SK-N-SH treated with all-trans-retinoic acid at 6 μM for 48 hours (cell line): ENCODE measurements around the gene GRK6.

Experiments used
- ATAC-seq: fragments of 200-7000 bp; cut with Tn5 transposase; 3 replicates; pipeline ENCODE4 v1.9.1; 2020; ENCODE audit warnings: mild to moderate bottlenecking, moderate library complexity
- ARNTL ChIP-seq: fragments of 450-650 bp; formaldehyde crosslinking; IDR thresholded peaks from 2 replicates; pipeline ENCODE4 v1.5.0; 2020; ENCODE audit warnings: low read depth, mild to moderate bottlenecking, moderate library complexity, borderline replicate concordance
- BACH2 ChIP-seq: fragments of 250-450 bp; sonication (Bioruptor Pico); IDR thresholded peaks from 2 replicates; pipeline ENCODE4 v1.9.0; 2021; ENCODE audit warnings: mild to moderate bottlenecking, borderline replicate concordance
- CREB5 ChIP-seq: fragments of 250-450 bp; sonication (Bioruptor Pico); IDR thresholded peaks from 2 replicates; pipeline ENCODE4 v1.5.1; 2020; ENCODE audit warnings: low read depth, mild to moderate bottlenecking, moderate library complexity
- GLIS3 ChIP-seq: fragments of 250-450 bp; sonication (Bioruptor Pico); IDR thresholded peaks from 2 replicates; pipeline ENCODE4 v1.5.0; 2020; ENCODE audit warnings: mild to moderate bottlenecking, moderate library complexity
- ISL1 ChIP-seq: fragments of 250-450 bp; sonication (Bioruptor Pico); IDR thresholded peaks from 2 replicates; pipeline ENCODE4 v2.1.2; 2022; ENCODE audit warnings: mild to moderate bottlenecking, moderate library complexity
- OSR1 ChIP-seq: fragments of 250-450 bp; sonication (Bioruptor Pico); IDR thresholded peaks from 2 replicates; pipeline ENCODE4 v1.8.0; 2022; ENCODE audit warnings: moderate library complexity, mild to moderate bottlenecking, inconsistent platforms
- PATZ1 ChIP-seq: fragments of 250-450 bp; sonication (Bioruptor Pico); IDR thresholded peaks from 2 replicates; pipeline ENCODE4 v1.8.0; 2020; ENCODE audit warnings: mild to moderate bottlenecking, moderate library complexity, borderline replicate concordance
- RARB ChIP-seq: fragments of 250-450 bp; sonication (Bioruptor Pico); IDR thresholded peaks from 2 replicates; pipeline ENCODE4 v1.8.0; 2021; ENCODE audit warnings: mild to moderate bottlenecking, moderate library complexity
- TCF4 ChIP-seq: fragments of 250-450 bp; sonication (Bioruptor Pico); IDR thresholded peaks from 2 replicates; pipeline ENCODE4 v1.8.0; 2021; ENCODE audit warnings: mild to moderate bottlenecking, moderate library complexity, borderline replicate concordance
- TOX ChIP-seq: fragments of 250-450 bp; sonication (Bioruptor Pico); IDR thresholded peaks from 2 replicates; pipeline ENCODE4 v1.8.0; 2021; ENCODE audit warnings: mild to moderate bottlenecking, moderate library complexity, borderline replicate concordance
- TSHZ2 ChIP-seq: fragments of 250-450 bp; sonication (Bioruptor Pico); IDR thresholded peaks from 2 replicates; pipeline ENCODE4 v1.5.0; 2020; ENCODE audit warnings: mild to moderate bottlenecking, moderate library complexity
- ZC3H10 ChIP-seq: fragments of 250-450 bp; sonication (Bioruptor Pico); IDR thresholded peaks from 2 replicates; pipeline ENCODE4 v1.5.1; 2021; ENCODE audit warnings: mild to moderate bottlenecking, moderate library complexity
- ZFP30 ChIP-seq: fragments of 450-650 bp; formaldehyde crosslinking; IDR thresholded peaks from 2 replicates; pipeline ENCODE4 v1.5.0; 2022; ENCODE audit warnings: mild to moderate bottlenecking, moderate library complexity
- ZNF565 ChIP-seq: fragments of 450-650 bp; formaldehyde crosslinking; conservative IDR thresholded peaks from 2 replicates; pipeline ENCODE4 v1.5.0; 2020; ENCODE audit warnings: low read depth, mild to moderate bottlenecking, moderate library complexity
- ZNF8 ChIP-seq: fragments of 450-650 bp; formaldehyde crosslinking; IDR thresholded peaks from 2 replicates; pipeline ENCODE4 v1.5.0; 2020; ENCODE audit warnings: mild to moderate bottlenecking, moderate library complexity
- TF ChIP-seq, protein P1 (sequence below): fragments of 250-450 bp; sonication (Bioruptor Pico); IDR thresholded peaks from 2 replicates; pipeline ENCODE4 v1.8.0; 2021; ENCODE audit warnings: low read depth, mild to moderate bottlenecking, moderate library complexity, borderline replicate concordance
- TF ChIP-seq, protein P2 (sequence below): fragments of 250-450 bp; sonication (Bioruptor Pico); IDR thresholded peaks from 2 replicates; pipeline ENCODE4 v1.5.1; 2021; ENCODE audit warnings: mild to moderate bottlenecking, moderate library complexity

The GRK6 gene

GRCh38 chr5:177403792-177404640, 22.5 kb upstream of the GRK6 start:
- TF ChIP-seq, protein P1, sequence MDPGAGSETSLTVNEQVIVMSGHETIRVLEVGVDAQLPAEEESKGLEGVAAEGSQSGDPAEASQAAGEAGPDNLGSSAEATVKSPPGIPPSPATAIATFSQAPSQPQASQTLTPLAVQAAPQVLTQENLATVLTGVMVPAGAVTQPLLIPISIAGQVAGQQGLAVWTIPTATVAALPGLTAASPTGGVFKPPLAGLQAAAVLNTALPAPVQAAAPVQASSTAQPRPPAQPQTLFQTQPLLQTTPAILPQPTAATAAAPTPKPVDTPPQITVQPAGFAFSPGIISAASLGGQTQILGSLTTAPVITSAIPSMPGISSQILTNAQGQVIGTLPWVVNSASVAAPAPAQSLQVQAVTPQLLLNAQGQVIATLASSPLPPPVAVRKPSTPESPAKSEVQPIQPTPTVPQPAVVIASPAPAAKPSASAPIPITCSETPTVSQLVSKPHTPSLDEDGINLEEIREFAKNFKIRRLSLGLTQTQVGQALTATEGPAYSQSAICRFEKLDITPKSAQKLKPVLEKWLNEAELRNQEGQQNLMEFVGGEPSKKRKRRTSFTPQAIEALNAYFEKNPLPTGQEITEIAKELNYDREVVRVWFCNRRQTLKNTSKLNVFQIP = no peak
- TF ChIP-seq, protein P2, sequence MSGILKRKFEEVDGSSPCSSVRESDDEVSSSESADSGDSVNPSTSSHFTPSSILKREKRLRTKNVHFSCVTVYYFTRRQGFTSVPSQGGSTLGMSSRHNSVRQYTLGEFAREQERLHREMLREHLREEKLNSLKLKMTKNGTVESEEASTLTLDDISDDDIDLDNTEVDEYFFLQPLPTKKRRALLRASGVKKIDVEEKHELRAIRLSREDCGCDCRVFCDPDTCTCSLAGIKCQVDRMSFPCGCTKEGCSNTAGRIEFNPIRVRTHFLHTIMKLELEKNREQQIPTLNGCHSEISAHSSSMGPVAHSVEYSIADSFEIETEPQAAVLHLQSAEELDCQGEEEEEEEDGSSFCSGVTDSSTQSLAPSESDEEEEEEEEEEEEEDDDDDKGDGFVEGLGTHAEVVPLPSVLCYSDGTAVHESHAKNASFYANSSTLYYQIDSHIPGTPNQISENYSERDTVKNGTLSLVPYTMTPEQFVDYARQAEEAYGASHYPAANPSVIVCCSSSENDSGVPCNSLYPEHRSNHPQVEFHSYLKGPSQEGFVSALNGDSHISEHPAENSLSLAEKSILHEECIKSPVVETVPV (CRISPR knock-in tag) = no peak
- TF ChIP-seq ZNF8 (CRISPR knock-in tag) = no peak
- TF ChIP-seq, all 23 proteins: peak for 0
- peak; percentile 93 for ATAC-seq

DNA sequence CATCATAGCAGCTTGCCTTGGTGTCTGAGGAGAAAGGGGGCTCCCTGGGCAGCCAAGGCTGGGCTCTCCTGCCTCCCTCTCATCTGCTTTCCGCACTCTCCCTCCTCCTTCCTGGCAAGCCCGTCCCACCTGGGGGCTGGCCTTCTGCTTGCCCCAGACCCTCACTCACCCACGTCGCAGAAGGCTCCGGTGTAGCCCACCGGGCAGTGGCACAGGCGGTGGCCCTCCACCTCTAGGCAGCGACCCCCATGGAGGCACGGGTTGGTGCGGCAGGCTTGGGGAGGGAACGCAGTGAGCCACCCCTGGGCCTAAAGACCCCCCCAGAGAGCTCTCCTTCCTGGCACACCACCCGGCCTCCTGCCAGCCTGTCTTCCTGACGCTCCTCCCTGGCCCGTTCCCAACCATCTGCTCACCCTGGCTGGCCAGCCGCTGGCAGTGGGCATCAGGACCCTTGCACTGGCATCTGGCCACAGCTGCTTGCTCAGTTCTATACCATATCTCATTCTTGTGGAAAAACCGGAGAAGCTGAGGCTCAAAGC, 21.8 kb upstream of the GRK6 start:
- no peak for TF ChIP-seq BACH2 (CRISPR knock-in tag)
- no peak for TF ChIP-seq PATZ1 (CRISPR knock-in tag)
- TF ChIP-seq, protein P2 (CRISPR knock-in tag) = no peak
- no peak for TF ChIP-seq TCF4 (CRISPR knock-in tag)
- TF ChIP-seq ARNTL (CRISPR knock-in tag) = no peak
- TF ChIP-seq GLIS3 (CRISPR knock-in tag) = no peak
- TF ChIP-seq ZNF8 (CRISPR knock-in tag) = no peak
- no peak for TF ChIP-seq RARB (CRISPR knock-in tag)
- no peak for TF ChIP-seq ZFP30 (CRISPR knock-in tag)
- TF ChIP-seq ISL1 (CRISPR knock-in tag) = no peak
- TF ChIP-seq, protein P1 = no peak
- no peak for TF ChIP-seq TSHZ2
- TF ChIP-seq OSR1 = no peak
- no peak for TF ChIP-seq TOX (CRISPR knock-in tag)
- TF ChIP-seq ZC3H10 (CRISPR knock-in tag) = no peak
- TF ChIP-seq CREB5 (CRISPR knock-in tag) = no peak
- no peak for TF ChIP-seq ZNF565 (CRISPR knock-in tag)
- ATAC-seq = no peak
